Measurements from ENCODE around the gene CCK.

CCK gene

DNA sequence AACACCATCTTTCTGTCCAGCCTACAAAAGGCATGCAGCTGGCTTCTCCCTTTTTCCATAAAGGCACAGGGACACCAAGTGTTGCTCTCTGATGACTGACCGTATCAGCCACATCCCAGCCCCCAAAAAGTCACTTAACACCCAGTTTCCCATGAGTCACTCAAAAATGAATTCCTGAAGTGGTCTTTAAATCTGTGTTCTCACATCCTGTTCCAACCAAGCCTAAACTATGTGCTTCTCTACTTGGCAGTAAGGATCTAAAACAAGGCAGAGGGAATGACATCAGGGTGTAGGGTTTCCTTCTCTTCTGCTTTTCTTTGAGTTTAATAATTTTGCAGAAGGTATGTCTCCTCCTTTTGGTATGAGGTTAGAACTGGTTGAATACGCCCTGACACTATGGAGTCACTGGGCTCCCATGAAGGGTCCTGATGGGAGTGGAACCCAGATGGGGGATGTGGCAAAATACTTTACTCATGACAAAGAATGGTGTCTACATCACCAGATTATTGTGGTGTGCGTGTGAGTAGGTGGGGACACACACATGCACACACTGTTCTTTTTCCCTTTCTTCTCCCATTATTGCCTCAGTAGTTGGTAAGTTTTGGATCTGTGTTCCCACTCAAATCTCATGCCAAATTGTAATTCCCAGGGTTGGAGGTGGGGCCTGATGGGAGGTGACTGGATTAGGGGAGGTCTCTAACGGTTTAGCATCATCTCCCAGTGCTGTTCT, 35.6 kb upstream of the CCK start:
- no peak overlapping the region for H2AFZ ChIP-seq
- H3K27me3 ChIP-seq (ENCODE audit: control insufficient read depth, insufficient read depth, low read length) = no peaks in the 10 kb centered on the region
- H3K4me2 ChIP-seq (ENCODE audit: low read length) = no peak overlapping the region
- no peak overlapping the region for H3K9ac ChIP-seq
- no peaks in the 10 kb centered on the region for H3K9me3 ChIP-seq (ENCODE audit: control insufficient read depth, low read length)
- no peak overlapping the region for H3K27ac ChIP-seq
- no peaks in the 10 kb centered on the region for H3K79me2 ChIP-seq
- no peaks in the 10 kb centered on the region for H3K4me1 ChIP-seq
- TF ChIP-seq, protein P1, sequence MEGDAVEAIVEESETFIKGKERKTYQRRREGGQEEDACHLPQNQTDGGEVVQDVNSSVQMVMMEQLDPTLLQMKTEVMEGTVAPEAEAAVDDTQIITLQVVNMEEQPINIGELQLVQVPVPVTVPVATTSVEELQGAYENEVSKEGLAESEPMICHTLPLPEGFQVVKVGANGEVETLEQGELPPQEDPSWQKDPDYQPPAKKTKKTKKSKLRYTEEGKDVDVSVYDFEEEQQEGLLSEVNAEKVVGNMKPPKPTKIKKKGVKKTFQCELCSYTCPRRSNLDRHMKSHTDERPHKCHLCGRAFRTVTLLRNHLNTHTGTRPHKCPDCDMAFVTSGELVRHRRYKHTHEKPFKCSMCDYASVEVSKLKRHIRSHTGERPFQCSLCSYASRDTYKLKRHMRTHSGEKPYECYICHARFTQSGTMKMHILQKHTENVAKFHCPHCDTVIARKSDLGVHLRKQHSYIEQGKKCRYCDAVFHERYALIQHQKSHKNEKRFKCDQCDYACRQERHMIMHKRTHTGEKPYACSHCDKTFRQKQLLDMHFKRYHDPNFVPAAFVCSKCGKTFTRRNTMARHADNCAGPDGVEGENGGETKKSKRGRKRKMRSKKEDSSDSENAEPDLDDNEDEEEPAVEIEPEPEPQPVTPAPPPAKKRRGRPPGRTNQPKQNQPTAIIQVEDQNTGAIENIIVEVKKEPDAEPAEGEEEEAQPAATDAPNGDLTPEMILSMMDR (IDR thresholded peaks at IDR 0.05) = no peak
- H3K36me3 ChIP-seq (ENCODE audit: control insufficient read depth, insufficient read depth, low read length) = no peaks in the 10 kb centered on the region
- no peak overlapping the region for H3K4me3 ChIP-seq (ENCODE audit: low read depth, low read length)

DNA sequence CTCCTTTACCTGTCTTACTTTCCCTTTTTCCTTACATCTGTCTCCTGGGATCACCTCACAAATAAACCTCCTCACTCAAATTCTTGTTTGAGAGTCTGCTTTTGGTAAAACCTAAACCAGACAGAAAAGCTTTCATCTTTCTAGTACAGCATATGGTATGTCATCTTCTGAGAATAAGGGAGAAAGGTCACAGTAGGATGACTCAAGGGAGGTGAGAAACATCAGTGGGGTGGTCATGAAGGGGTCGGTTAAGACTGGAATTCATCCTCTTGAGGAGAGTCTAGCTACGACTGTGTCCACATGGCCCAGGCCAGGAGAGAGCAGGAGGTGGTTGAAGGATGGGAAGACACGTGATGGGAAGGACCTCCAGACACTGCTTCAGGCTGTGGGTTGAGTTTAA, 34.8 kb upstream of the CCK start:
- Histone ChIP-seq H3K4me2 (ENCODE audit: low read length) (no peak overlapping the region), H3K79me2 (no peaks in the 10 kb centered on the region), H3K9me3 (ENCODE audit: control insufficient read depth, low read length) (no peaks in the 10 kb centered on the region), H3K36me3 (ENCODE audit: control insufficient read depth, insufficient read depth, low read length) (no peaks in the 10 kb centered on the region), H3K27ac (no peak overlapping the region), H3K27me3 (ENCODE audit: control insufficient read depth, insufficient read depth, low read length) (no peaks in the 10 kb centered on the region), H2AFZ (no peak overlapping the region), H3K4me3 (ENCODE audit: low read depth, low read length) (no peak overlapping the region), H3K4me1 (no peaks in the 10 kb centered on the region), H3K9ac (no peak overlapping the region)
- TF ChIP-seq, protein P1 (IDR thresholded peaks at IDR 0.05) = no peak

DNA sequence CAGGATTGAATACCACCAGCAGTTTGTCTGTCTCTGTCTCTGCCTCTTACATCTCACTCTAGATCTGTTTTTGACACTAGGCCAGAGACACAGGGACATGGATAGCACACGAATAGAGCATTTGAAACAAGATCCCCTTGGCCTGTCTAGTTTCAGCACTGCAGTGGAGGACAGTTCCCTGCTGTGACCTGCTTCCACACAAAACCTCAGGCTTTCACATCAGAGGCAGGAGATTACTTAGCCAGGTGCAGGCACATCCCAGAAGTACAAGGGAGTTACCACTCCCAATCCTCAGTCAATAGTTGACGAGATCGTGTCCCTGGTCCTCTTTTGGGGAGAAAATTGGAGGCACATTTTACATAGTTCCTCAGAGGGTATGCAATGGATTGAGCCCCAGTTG, 34.0 kb upstream of the CCK start:
- Histone ChIP-seq H3K27ac (no peak overlapping the region), H3K9me3 (ENCODE audit: control insufficient read depth, low read length) (no peaks in the 10 kb centered on the region), H3K4me2 (ENCODE audit: low read length) (no peak overlapping the region), H3K27me3 (ENCODE audit: control insufficient read depth, insufficient read depth, low read length) (no peaks in the 10 kb centered on the region), H3K36me3 (ENCODE audit: control insufficient read depth, insufficient read depth, low read length) (no peaks in the 10 kb centered on the region), H2AFZ (no peak overlapping the region), H3K9ac (no peak overlapping the region), H3K4me3 (ENCODE audit: low read depth, low read length) (no peak overlapping the region), H3K79me2 (no peaks in the 10 kb centered on the region), H3K4me1 (no peaks in the 10 kb centered on the region)
- TF ChIP-seq, protein P1 (IDR thresholded peaks at IDR 0.05) = no peak

DNA sequence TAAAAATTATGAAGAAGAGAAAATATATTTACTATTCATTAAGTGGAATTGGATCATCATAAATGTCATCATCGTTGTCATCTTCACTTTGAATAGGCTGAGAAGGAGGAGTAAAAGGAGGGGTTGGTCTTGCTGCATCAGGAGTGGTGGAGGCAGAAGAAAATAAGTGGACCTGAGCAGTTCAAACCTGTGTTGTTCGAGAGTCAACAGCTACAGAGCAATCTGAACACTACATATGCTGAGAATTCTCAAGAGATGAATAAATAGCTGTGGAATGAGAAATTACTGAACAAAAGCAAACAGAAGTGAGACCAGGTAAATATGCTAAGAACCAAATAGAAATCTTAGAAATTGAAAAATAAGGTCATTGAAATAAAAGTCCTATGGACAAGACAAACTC, 32.3 kb upstream of the CCK start:
- Histone ChIP-seq H3K4me2 (ENCODE audit: low read length) (no peak overlapping the region), H3K27ac (no peak overlapping the region), H3K4me1 (no peaks in the 10 kb centered on the region), H3K36me3 (ENCODE audit: control insufficient read depth, insufficient read depth, low read length) (no peaks in the 10 kb centered on the region), H3K79me2 (no peaks in the 10 kb centered on the region), H3K9me3 (ENCODE audit: control insufficient read depth, low read length) (no peaks in the 10 kb centered on the region), H2AFZ (no peak overlapping the region), H3K4me3 (ENCODE audit: low read depth, low read length) (no peak overlapping the region), H3K9ac (no peak overlapping the region), H3K27me3 (ENCODE audit: control insufficient read depth, insufficient read depth, low read length) (no peaks in the 10 kb centered on the region)
- TF ChIP-seq, protein P1 (IDR thresholded peaks at IDR 0.05) = no peak

DNA sequence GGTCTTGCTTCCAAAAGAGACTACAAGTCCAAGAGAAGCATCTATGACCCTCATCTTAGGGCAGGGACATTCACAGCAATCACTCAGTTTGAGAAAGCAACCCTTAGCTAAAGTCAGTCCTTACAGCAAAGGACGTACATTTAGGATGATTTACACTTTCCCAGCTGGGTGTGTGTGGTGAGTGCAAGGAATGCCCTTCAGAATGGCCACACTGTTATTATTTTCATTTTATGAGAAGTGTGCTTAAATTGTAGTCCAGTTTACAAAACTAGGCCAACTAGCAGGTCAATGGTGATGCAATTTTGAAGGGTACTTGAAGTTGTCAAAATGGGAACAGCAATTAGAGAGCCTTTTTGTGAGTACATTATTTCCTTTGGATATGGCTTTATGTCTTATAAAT, 26.0 kb upstream of the CCK start:
- TF ChIP-seq, protein P1 (IDR thresholded peaks at IDR 0.05) = no peak
- no peak overlapping the region for H3K9ac ChIP-seq
- H3K4me2 ChIP-seq (ENCODE audit: low read length) = no peak overlapping the region
- no peaks in the 10 kb centered on the region for H3K9me3 ChIP-seq (ENCODE audit: control insufficient read depth, low read length)
- H3K36me3 ChIP-seq (ENCODE audit: control insufficient read depth, insufficient read depth, low read length) = no peaks in the 10 kb centered on the region
- H3K4me1 ChIP-seq = no peaks in the 10 kb centered on the region
- H2AFZ ChIP-seq = no peak overlapping the region
- no peak overlapping the region for H3K27ac ChIP-seq
- H3K4me3 ChIP-seq (ENCODE audit: low read depth, low read length) = no peak overlapping the region
- H3K27me3 ChIP-seq (ENCODE audit: control insufficient read depth, insufficient read depth, low read length) = no peaks in the 10 kb centered on the region
- no peaks in the 10 kb centered on the region for H3K79me2 ChIP-seq
